SK-N-SH treated with all-trans-retinoic acid at 6 μM for 48 hours (cell line): ENCODE measurements around the gene TUBA3E.
"Not testable (repeated sequence)": the region's sequence is repeated elsewhere in the genome, so short reads cannot be mapped to it uniquely, and the experiment has no call there.

Source experiments
- ATAC-seq: fragments of 200-7000 bp; cut with Tn5 transposase; 3 replicates; pipeline ENCODE4 v1.9.1; 2020; ENCODE audit warnings: mild to moderate bottlenecking, moderate library complexity
- ARNTL ChIP-seq: fragments of 450-650 bp; formaldehyde crosslinking; IDR thresholded peaks from 2 replicates; pipeline ENCODE4 v1.5.0; 2020; ENCODE audit warnings: low read depth, mild to moderate bottlenecking, moderate library complexity, borderline replicate concordance
- CSDC2 ChIP-seq: fragments of 250-450 bp; sonication (Bioruptor Pico); IDR thresholded peaks from 2 replicates; pipeline ENCODE4 v1.5.0; 2020; ENCODE audit warnings: mild to moderate bottlenecking, moderate library complexity
- CSRNP3 ChIP-seq: fragments of 250-450 bp; sonication (Bioruptor Pico); IDR thresholded peaks from 2 replicates; pipeline ENCODE4 v1.5.1; 2021; ENCODE audit warnings: mild to moderate bottlenecking, moderate library complexity
- ISL1 ChIP-seq: fragments of 250-450 bp; sonication (Bioruptor Pico); IDR thresholded peaks from 2 replicates; pipeline ENCODE4 v2.1.2; 2022; ENCODE audit warnings: mild to moderate bottlenecking, moderate library complexity
- PATZ1 ChIP-seq: fragments of 250-450 bp; sonication (Bioruptor Pico); IDR thresholded peaks from 2 replicates; pipeline ENCODE4 v1.8.0; 2020; ENCODE audit warnings: mild to moderate bottlenecking, moderate library complexity, borderline replicate concordance
- PPARA ChIP-seq: fragments of 250-450 bp; sonication (Bioruptor Pico); IDR thresholded peaks from 2 replicates; pipeline ENCODE4 v1.5.0; 2020; ENCODE audit warnings: mild to moderate bottlenecking, borderline replicate concordance
- TOX ChIP-seq: fragments of 250-450 bp; sonication (Bioruptor Pico); IDR thresholded peaks from 2 replicates; pipeline ENCODE4 v1.8.0; 2021; ENCODE audit warnings: mild to moderate bottlenecking, moderate library complexity, borderline replicate concordance
- TSHZ2 ChIP-seq: fragments of 250-450 bp; sonication (Bioruptor Pico); IDR thresholded peaks from 2 replicates; pipeline ENCODE4 v1.5.0; 2020; ENCODE audit warnings: mild to moderate bottlenecking, moderate library complexity
- ZNF70 ChIP-seq: fragments of 450-650 bp; formaldehyde crosslinking; IDR thresholded peaks from 2 replicates; pipeline ENCODE4 v1.5.0; 2020; ENCODE audit warnings: mild to moderate bottlenecking, moderate library complexity
- ZNF8 ChIP-seq: fragments of 450-650 bp; formaldehyde crosslinking; IDR thresholded peaks from 2 replicates; pipeline ENCODE4 v1.5.0; 2020; ENCODE audit warnings: mild to moderate bottlenecking, moderate library complexity

The TUBA3E gene

GRCh38 chr2:130231656-130232055, 33.4 kb upstream of the TUBA3E start:
- TF ChIP-seq PPARA (CRISPR knock-in tag) (no peak), ISL1 (CRISPR knock-in tag) (no peak), ZNF70 (CRISPR knock-in tag) (no peak), ZNF8 (CRISPR knock-in tag) (no peak), ARNTL (no peak), CSDC2 (CRISPR knock-in tag) (no peak), CSRNP3 (no peak), TOX (CRISPR knock-in tag) (no peak), TSHZ2 (no peak), PATZ1 (CRISPR knock-in tag) (no peak)
- ATAC-seq = no peak

GRCh38 chr2:130230907-130231306, 32.7 kb upstream of the TUBA3E start:
- not testable (repeated sequence) for ATAC-seq

GRCh38 chr2:130230376-130230775, 32.1 kb upstream of the TUBA3E start:
- not testable (repeated sequence) for ATAC-seq

GRCh38 chr2:130229161-130229510, 30.9 kb upstream of the TUBA3E start:
- ATAC-seq = not testable (repeated sequence)

- ATAC-seq = not testable (repeated sequence)
Measured at GRCh38 chr2:130228467-130229160, 30.4 kb upstream of the TUBA3E start.

GRCh38 chr2:130228005-130228404, 29.8 kb upstream of the TUBA3E start:
- not testable (repeated sequence) for ATAC-seq

- not testable (repeated sequence) for ATAC-seq
Measured at GRCh38 chr2:130222523-130222922, 24.3 kb upstream of the TUBA3E start.

GRCh38 chr2:130220505-130220904, 22.3 kb upstream of the TUBA3E start:
- peak; percentile 19; the same call in 2 of the 3 replicates for ATAC-seq

- ATAC-seq = not testable (repeated sequence)
Measured at GRCh38 chr2:130219147-130219546, 20.9 kb upstream of the TUBA3E start.

GRCh38 chr2:130207051-130207450, 8.8 kb upstream of the TUBA3E start:
- ATAC-seq = not testable (repeated sequence)

GRCh38 chr2:130203150-130203549, 4.9 kb upstream of the TUBA3E start:
- not testable (repeated sequence) for ATAC-seq

- ATAC-seq = not testable (repeated sequence)
Measured at GRCh38 chr2:130202518-130202917, 4.3 kb upstream of the TUBA3E start.

GRCh38 chr2:130196052-130196451, 2.2 kb downstream of the TUBA3E start:
- not testable (repeated sequence) for ATAC-seq

GRCh38 chr2:130195089-130195635, 3.1 kb downstream of the TUBA3E start:
- ATAC-seq = not testable (repeated sequence)

GRCh38 chr2:130193824-130194223, 4.4 kb downstream of the TUBA3E start:
- not testable (repeated sequence) for ATAC-seq

- ATAC-seq = not testable (repeated sequence)
Measured at GRCh38 chr2:130192451-130192850, 5.8 kb downstream of the TUBA3E start.
